GM19467 (cell line): ENCODE results near the gene C10orf67.
"Not testable (repeated sequence)": the region's sequence is repeated elsewhere in the genome, so short reads cannot be mapped to it uniquely, and the experiment has no call there.

Experiments
- ATAC-seq: cut with Tn5 transposase; IDR thresholded peaks from one replicate; pipeline ENCODE4 v1.9.1; 2021; ENCODE audit warnings: mild to moderate bottlenecking, moderate library complexity; ENCODE audit not compliant: unreplicated experiment

C10orf67 gene

GRCh38 chr10:23326544-23327307, 17.9 kb downstream of the C10orf67 start:
- ATAC-seq, result no peak

GRCh38 chr10:23325132-23325531, 19.5 kb downstream of the C10orf67 start:
- ATAC-seq, result peak; percentile 94

- ATAC-seq, result no peak
These were observed 20.2 kb downstream of the C10orf67 start for GRCh38 chr10:23324351-23324750.

- no peak for ATAC-seq
These were observed 22.5 kb downstream of the C10orf67 start for GRCh38 chr10:23322082-23322481.

GRCh38 chr10:23319835-23320234, 24.8 kb downstream of the C10orf67 start:
- no peak for ATAC-seq

GRCh38 chr10:23318359-23318758, 26.2 kb downstream of the C10orf67 start:
- ATAC-seq, result no peak

- ATAC-seq, result no peak
These were observed 27.2 kb downstream of the C10orf67 start for GRCh38 chr10:23317416-23317815.

GRCh38 chr10:23316406-23316805, 28.2 kb downstream of the C10orf67 start:
- no peak for ATAC-seq

GRCh38 chr10:23315966-23316365, 28.6 kb downstream of the C10orf67 start:
- no peak for ATAC-seq

GRCh38 chr10:23314835-23315239, 29.8 kb downstream of the C10orf67 start:
- ATAC-seq, result no peak

GRCh38 chr10:23311034-23311433, 33.6 kb downstream of the C10orf67 start:
- no peak for ATAC-seq

GRCh38 chr10:23310404-23310803, 34.2 kb downstream of the C10orf67 start:
- ATAC-seq, result no peak

- ATAC-seq, result not testable (repeated sequence)
These were observed 44.6 kb downstream of the C10orf67 start for GRCh38 chr10:23299961-23300360.

- ATAC-seq, result no peak
These were observed 49.9 kb downstream of the C10orf67 start for GRCh38 chr10:23294638-23295247.

GRCh38 chr10:23293973-23294590, 50.5 kb downstream of the C10orf67 start:
- no peak for ATAC-seq

GRCh38 chr10:23293145-23293724, 51.4 kb downstream of the C10orf67 start:
- ATAC-seq, result peak; percentile 86

GRCh38 chr10:23291551-23292334, 52.9 kb downstream of the C10orf67 start:
- ATAC-seq, result no peak

- no peak for ATAC-seq
These were observed 59.8 kb downstream of the C10orf67 start for GRCh38 chr10:23284674-23285335.

GRCh38 chr10:23284155-23284554, 60.4 kb downstream of the C10orf67 start:
- no peak for ATAC-seq

GRCh38 chr10:23283680-23284079, 60.9 kb downstream of the C10orf67 start:
- no peak for ATAC-seq
